ENCODE data around the gene MUC13.

The MUC13 gene

DNA sequence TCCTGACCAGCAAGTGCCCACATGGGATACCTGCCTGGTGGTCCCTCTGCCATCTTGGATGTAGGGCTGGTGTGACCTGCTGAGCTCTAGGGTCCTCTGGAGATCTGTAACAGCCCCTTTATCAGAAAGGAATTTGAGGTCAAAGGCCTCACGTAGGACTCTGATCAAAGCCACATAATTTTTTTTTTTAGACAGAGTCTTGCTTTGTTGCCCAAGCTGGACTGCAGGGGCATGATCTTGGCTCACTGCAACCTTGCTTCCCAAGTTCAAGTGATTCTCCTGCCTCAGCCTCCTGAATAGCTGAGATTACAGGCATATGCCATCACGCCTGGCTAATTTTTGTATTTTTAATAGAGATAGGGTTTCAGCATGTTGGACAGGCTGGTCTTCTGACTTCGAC, 56.9 kb downstream of the MUC13 start:
- TF ChIP-seq BACH2 (CRISPR knock-in tag; IDR thresholded peaks at IDR 0.05; ENCODE audit: borderline replicate concordance) = no peak
- TF ChIP-seq CSDC2 (CRISPR knock-in tag; IDR thresholded peaks at IDR 0.05) = no peak
- TF ChIP-seq, protein P1, sequence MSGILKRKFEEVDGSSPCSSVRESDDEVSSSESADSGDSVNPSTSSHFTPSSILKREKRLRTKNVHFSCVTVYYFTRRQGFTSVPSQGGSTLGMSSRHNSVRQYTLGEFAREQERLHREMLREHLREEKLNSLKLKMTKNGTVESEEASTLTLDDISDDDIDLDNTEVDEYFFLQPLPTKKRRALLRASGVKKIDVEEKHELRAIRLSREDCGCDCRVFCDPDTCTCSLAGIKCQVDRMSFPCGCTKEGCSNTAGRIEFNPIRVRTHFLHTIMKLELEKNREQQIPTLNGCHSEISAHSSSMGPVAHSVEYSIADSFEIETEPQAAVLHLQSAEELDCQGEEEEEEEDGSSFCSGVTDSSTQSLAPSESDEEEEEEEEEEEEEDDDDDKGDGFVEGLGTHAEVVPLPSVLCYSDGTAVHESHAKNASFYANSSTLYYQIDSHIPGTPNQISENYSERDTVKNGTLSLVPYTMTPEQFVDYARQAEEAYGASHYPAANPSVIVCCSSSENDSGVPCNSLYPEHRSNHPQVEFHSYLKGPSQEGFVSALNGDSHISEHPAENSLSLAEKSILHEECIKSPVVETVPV (CRISPR knock-in tag; IDR thresholded peaks at IDR 0.05) = no peak
- TF ChIP-seq, protein P2, sequence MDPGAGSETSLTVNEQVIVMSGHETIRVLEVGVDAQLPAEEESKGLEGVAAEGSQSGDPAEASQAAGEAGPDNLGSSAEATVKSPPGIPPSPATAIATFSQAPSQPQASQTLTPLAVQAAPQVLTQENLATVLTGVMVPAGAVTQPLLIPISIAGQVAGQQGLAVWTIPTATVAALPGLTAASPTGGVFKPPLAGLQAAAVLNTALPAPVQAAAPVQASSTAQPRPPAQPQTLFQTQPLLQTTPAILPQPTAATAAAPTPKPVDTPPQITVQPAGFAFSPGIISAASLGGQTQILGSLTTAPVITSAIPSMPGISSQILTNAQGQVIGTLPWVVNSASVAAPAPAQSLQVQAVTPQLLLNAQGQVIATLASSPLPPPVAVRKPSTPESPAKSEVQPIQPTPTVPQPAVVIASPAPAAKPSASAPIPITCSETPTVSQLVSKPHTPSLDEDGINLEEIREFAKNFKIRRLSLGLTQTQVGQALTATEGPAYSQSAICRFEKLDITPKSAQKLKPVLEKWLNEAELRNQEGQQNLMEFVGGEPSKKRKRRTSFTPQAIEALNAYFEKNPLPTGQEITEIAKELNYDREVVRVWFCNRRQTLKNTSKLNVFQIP (CRISPR knock-in tag; IDR thresholded peaks at IDR 0.05; ENCODE audit: borderline replicate concordance, low read depth) = no peak
- TF ChIP-seq ZFP3 (CRISPR knock-in tag; IDR thresholded peaks at IDR 0.05) = no peak
- TF ChIP-seq ZFP30 (CRISPR knock-in tag; IDR thresholded peaks at IDR 0.05) = no peak
- TF ChIP-seq ZNF8 (CRISPR knock-in tag; IDR thresholded peaks at IDR 0.05) = no peak
- TF ChIP-seq, protein P3, sequence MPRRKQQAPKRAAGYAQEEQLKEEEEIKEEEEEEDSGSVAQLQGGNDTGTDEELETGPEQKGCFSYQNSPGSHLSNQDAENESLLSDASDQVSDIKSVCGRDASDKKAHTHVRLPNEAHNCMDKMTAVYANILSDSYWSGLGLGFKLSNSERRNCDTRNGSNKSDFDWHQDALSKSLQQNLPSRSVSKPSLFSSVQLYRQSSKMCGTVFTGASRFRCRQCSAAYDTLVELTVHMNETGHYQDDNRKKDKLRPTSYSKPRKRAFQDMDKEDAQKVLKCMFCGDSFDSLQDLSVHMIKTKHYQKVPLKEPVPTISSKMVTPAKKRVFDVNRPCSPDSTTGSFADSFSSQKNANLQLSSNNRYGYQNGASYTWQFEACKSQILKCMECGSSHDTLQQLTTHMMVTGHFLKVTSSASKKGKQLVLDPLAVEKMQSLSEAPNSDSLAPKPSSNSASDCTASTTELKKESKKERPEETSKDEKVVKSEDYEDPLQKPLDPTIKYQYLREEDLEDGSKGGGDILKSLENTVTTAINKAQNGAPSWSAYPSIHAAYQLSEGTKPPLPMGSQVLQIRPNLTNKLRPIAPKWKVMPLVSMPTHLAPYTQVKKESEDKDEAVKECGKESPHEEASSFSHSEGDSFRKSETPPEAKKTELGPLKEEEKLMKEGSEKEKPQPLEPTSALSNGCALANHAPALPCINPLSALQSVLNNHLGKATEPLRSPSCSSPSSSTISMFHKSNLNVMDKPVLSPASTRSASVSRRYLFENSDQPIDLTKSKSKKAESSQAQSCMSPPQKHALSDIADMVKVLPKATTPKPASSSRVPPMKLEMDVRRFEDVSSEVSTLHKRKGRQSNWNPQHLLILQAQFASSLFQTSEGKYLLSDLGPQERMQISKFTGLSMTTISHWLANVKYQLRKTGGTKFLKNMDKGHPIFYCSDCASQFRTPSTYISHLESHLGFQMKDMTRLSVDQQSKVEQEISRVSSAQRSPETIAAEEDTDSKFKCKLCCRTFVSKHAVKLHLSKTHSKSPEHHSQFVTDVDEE (CRISPR knock-in tag; IDR thresholded peaks at IDR 0.05) = no peak
- no peak for TF ChIP-seq TCF4 (CRISPR knock-in tag; IDR thresholded peaks at IDR 0.05; ENCODE audit: borderline replicate concordance)
- no peak for TF ChIP-seq ARNTL (CRISPR knock-in tag; IDR thresholded peaks at IDR 0.05; ENCODE audit: borderline replicate concordance, low read depth)
- TF ChIP-seq, protein P4, sequence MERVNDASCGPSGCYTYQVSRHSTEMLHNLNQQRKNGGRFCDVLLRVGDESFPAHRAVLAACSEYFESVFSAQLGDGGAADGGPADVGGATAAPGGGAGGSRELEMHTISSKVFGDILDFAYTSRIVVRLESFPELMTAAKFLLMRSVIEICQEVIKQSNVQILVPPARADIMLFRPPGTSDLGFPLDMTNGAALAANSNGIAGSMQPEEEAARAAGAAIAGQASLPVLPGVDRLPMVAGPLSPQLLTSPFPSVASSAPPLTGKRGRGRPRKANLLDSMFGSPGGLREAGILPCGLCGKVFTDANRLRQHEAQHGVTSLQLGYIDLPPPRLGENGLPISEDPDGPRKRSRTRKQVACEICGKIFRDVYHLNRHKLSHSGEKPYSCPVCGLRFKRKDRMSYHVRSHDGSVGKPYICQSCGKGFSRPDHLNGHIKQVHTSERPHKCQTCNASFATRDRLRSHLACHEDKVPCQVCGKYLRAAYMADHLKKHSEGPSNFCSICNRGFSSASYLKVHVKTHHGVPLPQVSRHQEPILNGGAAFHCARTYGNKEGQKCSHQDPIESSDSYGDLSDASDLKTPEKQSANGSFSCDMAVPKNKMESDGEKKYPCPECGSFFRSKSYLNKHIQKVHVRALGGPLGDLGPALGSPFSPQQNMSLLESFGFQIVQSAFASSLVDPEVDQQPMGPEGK (CRISPR knock-in tag; IDR thresholded peaks at IDR 0.05; ENCODE audit: borderline replicate concordance) = no peak
- TF ChIP-seq RARB (CRISPR knock-in tag; IDR thresholded peaks at IDR 0.05) = no peak
- TF ChIP-seq SNAI2 (CRISPR knock-in tag; IDR thresholded peaks at IDR 0.05) = no peak
- TF ChIP-seq TOX (CRISPR knock-in tag; IDR thresholded peaks at IDR 0.05; ENCODE audit: borderline replicate concordance) = no peak
- no peak for TF ChIP-seq ZNF565 (CRISPR knock-in tag; conservative IDR thresholded peaks at IDR 0.05; ENCODE audit: low read depth)
- TF ChIP-seq ZNF70 (CRISPR knock-in tag; IDR thresholded peaks at IDR 0.05) = no peak
- no peak for TF ChIP-seq ESRRG (CRISPR knock-in tag; IDR thresholded peaks at IDR 0.05)
- TF ChIP-seq GLIS3 (CRISPR knock-in tag; IDR thresholded peaks at IDR 0.05) = no peak
- TF ChIP-seq, protein P5, sequence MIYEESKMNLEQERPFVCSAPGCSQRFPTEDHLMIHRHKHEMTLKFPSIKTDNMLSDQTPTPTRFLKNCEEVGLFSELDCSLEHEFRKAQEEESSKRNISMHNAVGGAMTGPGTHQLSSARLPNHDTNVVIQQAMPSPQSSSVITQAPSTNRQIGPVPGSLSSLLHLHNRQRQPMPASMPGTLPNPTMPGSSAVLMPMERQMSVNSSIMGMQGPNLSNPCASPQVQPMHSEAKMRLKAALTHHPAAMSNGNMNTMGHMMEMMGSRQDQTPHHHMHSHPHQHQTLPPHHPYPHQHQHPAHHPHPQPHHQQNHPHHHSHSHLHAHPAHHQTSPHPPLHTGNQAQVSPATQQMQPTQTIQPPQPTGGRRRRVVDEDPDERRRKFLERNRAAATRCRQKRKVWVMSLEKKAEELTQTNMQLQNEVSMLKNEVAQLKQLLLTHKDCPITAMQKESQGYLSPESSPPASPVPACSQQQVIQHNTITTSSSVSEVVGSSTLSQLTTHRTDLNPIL (CRISPR knock-in tag; IDR thresholded peaks at IDR 0.05; ENCODE audit: low read depth) = no peak
- no peak for ATAC-seq

DNA sequence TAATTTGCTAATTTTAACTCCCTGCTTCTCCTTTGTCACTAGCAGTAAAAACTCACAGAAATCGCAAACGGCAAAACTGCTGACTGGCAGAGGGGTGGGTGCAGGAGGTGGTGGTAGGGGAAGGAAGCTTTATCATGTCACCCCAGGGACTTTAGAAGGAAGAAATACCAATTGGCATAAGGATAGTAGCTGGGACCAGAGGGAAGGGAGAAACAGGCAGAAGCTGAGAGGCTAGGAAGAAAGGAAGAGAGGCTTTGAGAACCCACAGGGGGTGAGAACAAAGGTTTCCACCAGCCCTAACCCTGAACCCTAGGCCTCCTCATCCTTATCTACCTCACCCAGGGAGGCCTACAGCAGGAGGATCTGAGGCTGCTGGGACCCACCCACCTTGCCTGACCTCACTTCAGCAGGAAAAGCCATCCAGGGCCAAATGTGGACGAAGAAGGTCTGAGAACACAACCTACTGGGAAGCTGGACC, 58.1 kb downstream of the MUC13 start:
- no peak for ATAC-seq
- TF ChIP-seq ISL1 (CRISPR knock-in tag; IDR thresholded peaks at IDR 0.05) (no peak), ZFP3 (CRISPR knock-in tag; IDR thresholded peaks at IDR 0.05) (no peak), BACH2 (CRISPR knock-in tag; IDR thresholded peaks at IDR 0.05; ENCODE audit: borderline replicate concordance) (no peak), ZNF565 (CRISPR knock-in tag; conservative IDR thresholded peaks at IDR 0.05; ENCODE audit: low read depth) (no peak), ESRRG (CRISPR knock-in tag; IDR thresholded peaks at IDR 0.05) (no peak), ZNF70 (CRISPR knock-in tag; IDR thresholded peaks at IDR 0.05) (no peak), CSDC2 (CRISPR knock-in tag; IDR thresholded peaks at IDR 0.05) (no peak), PPARA (CRISPR knock-in tag; IDR thresholded peaks at IDR 0.05; ENCODE audit: borderline replicate concordance) (no peak)
- TF ChIP-seq, protein P2 (CRISPR knock-in tag; IDR thresholded peaks at IDR 0.05; ENCODE audit: borderline replicate concordance, low read depth) = no peak
- TF ChIP-seq, protein P5 (CRISPR knock-in tag; IDR thresholded peaks at IDR 0.05; ENCODE audit: low read depth) = no peak
